Measurements from ENCODE around the gene BCAS3.

- TF ChIP-seq RAD21 (conservative IDR thresholded peaks at IDR 0.05) (no peak), CTCF (IDR thresholded peaks at IDR 0.05; ENCODE audit: poor library complexity, severe bottlenecking) (no peak), EP300 (conservative IDR thresholded peaks at IDR 0.05; ENCODE audit: poor library complexity, severe bottlenecking) (no peak)
These were observed 632.0 kb downstream of the BCAS3 start for GRCh38 chr17:61309362-61310256.
